ENCODE results near the gene PLAGL2. TPM values are rescaled to one million over a fixed set of nuclear protein-coding genes. Genes with fewer than 3 reads are reported as not detected.

The PLAGL2 gene
- total RNA-seq, 1 experiment from 2014 or later, result 3.3 TPM

DNA sequence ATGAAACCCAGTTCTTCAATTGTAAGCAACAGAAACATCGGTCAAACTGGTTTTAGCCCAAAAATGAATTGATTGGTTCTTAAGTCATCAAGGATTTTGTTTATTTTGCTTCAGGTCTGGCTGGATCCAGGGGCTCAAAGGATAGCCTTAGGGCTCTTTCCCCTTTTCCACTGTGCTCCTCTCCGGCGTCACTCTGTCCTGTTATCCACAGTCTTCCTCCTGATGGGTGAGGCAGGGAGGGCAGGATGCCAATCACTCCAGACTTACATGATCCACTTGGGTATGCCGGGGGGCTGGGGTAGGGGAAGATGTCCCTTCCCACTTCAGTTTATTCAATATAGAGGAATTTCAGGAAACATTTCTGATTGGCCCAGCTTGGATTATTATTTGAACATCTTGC lies 40.0 kb downstream of the PLAGL2 start:
- no peak overlapping the region for H3K4me3 ChIP-seq
- H3K9me3 ChIP-seq (replicated peaks), result no peaks in the 10 kb centered on the region
- H3K36me3 ChIP-seq, result peaks cover 33% of the 10 kb centered on the region
- no peak overlapping the region for H3K27ac ChIP-seq
- DNase-seq (ENCODE audit: low read depth in 1 of 2, low spot score in 2 of 2), result no peak
- no peaks in the 10 kb centered on the region for H3K27me3 ChIP-seq (replicated peaks)
- H3K4me1 ChIP-seq (replicated peaks), result no peaks in the 10 kb centered on the region

DNA sequence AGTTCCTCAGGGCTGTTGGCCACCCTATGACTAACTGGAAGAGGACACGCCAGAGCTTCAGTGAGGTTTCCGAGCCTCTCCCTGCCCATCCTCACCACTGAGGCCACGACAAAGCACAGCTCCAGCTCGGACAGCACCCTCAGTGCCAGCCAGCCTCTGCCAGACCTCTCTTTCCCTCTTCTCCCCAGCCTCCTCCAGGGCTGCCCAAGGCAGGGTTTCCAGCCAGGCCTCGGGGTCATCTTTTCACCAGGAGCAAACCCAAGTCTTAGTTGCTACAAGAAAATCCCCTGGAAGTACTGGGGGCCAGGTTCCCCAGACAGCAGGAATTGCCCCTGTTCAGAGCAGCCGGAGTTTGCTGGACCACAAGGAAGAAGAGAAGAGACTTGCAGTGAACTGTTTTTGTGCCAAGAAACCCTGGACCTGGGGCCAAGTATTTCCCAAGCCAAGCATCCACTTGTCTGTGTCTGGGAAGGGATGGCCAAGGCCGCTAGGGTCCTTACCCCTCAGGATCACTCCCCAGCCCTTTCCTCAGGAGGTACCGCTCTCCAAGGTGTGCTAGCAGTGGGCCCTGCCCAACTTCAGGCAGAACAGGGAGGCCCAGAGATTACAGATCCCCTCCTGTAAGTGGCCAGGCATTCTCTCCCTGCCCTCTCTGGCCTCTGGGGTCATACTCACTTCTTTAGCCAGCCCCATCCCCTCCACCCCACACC lies 41.6 kb downstream of the PLAGL2 start:
- H3K27me3 ChIP-seq (replicated peaks), result no peaks in the 10 kb centered on the region
- H3K4me1 ChIP-seq (replicated peaks), result no peaks in the 10 kb centered on the region
- no peak overlapping the region for H3K4me3 ChIP-seq
- DNase-seq (ENCODE audit: low read depth in 1 of 2, low spot score in 2 of 2), result no peak
- H3K36me3 ChIP-seq, result peaks cover 49% of the 10 kb centered on the region
- H3K9me3 ChIP-seq (replicated peaks), result no peaks in the 10 kb centered on the region
- no peak overlapping the region for H3K27ac ChIP-seq

GRCh38 chr20:32164984-32165735 lies 42.4 kb downstream of the PLAGL2 start:
- H3K27me3 ChIP-seq (replicated peaks), result no peaks in the 10 kb centered on the region
- no peak for DNase-seq (ENCODE audit: low read depth in 1 of 2, low spot score in 2 of 2)

DNA sequence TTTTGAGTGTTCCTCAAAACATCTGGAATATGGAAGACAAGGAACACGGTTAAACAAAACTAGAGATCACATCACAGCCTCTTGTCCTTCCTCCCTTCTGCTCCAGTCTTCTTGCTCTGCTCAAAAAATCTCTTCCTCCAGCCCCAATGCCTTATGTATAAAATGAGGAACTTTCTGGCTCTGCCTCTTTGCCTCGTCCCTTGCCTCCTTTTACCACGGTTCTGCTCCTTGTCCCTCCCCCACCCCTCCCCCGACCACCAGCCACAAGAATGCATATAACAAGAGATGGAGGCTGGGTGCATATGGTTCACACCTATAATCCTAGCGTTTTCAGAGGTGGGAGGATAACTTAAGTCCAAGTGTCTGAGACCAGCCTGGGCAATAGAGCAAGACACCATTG lies 43.6 kb downstream of the PLAGL2 start:
- H3K36me3 ChIP-seq, result peaks cover 67% of the 10 kb centered on the region
- H3K27me3 ChIP-seq (replicated peaks), result no peaks in the 10 kb centered on the region
- H3K4me3 ChIP-seq, result no peak overlapping the region

More at GRCh38 chr20:32164984-32165735, 42.4 kb downstream of the PLAGL2 start:
- H3K9me3 ChIP-seq (replicated peaks), result no peaks in the 10 kb centered on the region
- H3K4me3 ChIP-seq, result no peak overlapping the region
- H3K36me3 ChIP-seq, result peaks cover 55% of the 10 kb centered on the region
- H3K27ac ChIP-seq, result no peak overlapping the region
- H3K4me1 ChIP-seq (replicated peaks), result no peaks in the 10 kb centered on the region

DNA sequence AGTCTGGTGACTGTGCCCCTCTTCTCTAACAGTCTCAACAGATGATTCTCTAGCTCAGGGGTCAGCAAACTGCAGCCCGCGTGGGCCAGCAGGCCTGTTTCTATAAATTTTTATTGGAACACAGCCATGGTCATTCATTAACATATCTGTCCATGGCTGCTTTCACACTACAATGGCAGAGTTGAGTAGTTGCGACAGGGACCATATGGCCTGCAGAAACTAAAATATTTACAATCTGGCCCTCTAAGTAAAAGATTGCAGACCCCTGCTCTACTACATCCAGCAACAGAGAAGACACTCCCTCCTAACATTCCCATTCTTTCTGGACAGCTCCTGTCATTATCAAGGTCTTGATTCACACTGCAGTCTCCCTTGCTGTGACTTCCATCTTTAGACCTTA lies 45.2 kb downstream of the PLAGL2 start:
- no peak overlapping the region for H3K27ac ChIP-seq
- H3K36me3 ChIP-seq, result peaks cover 82% of the 10 kb centered on the region
- H3K9me3 ChIP-seq (replicated peaks), result no peaks in the 10 kb centered on the region
- no peaks in the 10 kb centered on the region for H3K4me1 ChIP-seq (replicated peaks)
- no peak overlapping the region for H3K4me3 ChIP-seq
- DNase-seq (ENCODE audit: low read depth in 1 of 2, low spot score in 2 of 2), result no peak
- H3K27me3 ChIP-seq (replicated peaks), result no peaks in the 10 kb centered on the region

More for the DNA sequence above, 43.6 kb downstream of the PLAGL2 start:
- Histone ChIP-seq H3K4me1 (replicated peaks) (no peaks in the 10 kb centered on the region), H3K9me3 (replicated peaks) (no peaks in the 10 kb centered on the region), H3K27ac (no peak overlapping the region)
- DNase-seq (ENCODE audit: low read depth in 1 of 2, low spot score in 2 of 2), result no peak

DNA sequence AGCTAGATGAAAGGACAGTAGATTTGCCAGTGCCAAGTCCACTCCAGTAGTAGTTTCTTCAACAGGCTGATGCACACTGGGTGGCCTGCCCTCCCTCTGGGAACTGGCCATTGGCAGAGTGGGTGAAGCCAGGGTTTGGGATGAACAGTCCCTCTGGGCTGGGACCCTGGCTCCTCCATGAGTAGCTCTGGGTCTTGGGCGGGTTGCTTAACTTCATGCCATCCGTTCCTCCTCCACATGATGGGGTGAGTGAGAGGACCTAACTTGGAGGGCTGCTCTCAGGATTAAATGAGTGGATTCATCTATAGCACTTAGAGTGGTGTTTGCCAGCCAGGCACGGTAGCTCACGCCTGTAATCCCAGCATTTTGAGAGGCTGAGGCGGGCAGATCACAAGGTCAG lies 47.2 kb downstream of the PLAGL2 start:
- Histone ChIP-seq H3K9me3 (replicated peaks) (no peaks in the 10 kb centered on the region), H3K4me3 (no peak overlapping the region), H3K36me3 (peaks cover 79% of the 10 kb centered on the region), H3K27me3 (replicated peaks) (no peaks in the 10 kb centered on the region), H3K4me1 (replicated peaks) (peaks cover 4% of the 10 kb centered on the region), H3K27ac (no peak overlapping the region)
- no peak for DNase-seq (ENCODE audit: low read depth in 1 of 2, low spot score in 2 of 2)

- Histone ChIP-seq H3K9me3 (replicated peaks) (no peaks in the 10 kb centered on the region), H3K27me3 (replicated peaks) (no peaks in the 10 kb centered on the region), H3K36me3 (peaks cover 77% of the 10 kb centered on the region), H3K4me3 (no peak overlapping the region), H3K27ac (no peak overlapping the region), H3K4me1 (replicated peaks) (peaks cover 10% of the 10 kb centered on the region)
- DNase-seq (ENCODE audit: low read depth in 1 of 2, low spot score in 2 of 2), result no peak
Observed at GRCh38 chr20:32159766-32160221, 47.7 kb downstream of the PLAGL2 start.

DNA sequence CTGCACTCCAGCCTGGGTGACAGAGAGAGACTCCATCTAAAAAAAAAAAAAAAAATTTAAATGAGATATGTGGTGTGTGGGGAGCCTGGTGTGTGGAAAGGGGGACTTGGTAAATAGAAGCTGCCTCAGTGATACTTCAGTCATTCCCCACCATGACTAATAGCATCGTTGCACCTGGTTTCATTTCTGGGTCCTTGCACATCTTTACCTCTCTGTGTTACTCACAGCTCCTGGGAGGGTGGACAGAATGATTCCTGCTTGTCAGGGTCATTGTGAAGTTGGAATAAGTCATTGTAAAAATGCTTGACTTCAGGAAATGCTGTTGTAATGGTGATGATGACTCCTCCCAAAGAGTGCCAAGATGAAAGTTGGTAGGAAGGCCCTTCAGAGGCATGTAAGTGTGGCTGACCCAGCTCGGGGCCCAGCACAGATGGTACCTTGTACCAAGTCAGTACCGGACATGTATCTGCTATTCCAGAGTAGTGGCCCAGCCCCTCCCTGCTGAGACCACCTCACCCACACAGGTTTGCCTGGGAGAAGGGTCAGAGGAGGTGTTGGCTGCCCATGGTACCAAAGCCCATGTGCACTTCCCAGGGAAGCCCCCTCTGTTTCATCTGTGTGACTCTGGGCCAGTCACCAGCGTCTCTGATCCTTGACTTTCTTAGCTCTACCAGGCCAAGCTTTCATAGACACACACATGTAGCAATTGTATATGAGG lies 48.4 kb downstream of the PLAGL2 start:
- Histone ChIP-seq H3K36me3 (peaks cover 75% of the 10 kb centered on the region), H3K9me3 (replicated peaks) (no peaks in the 10 kb centered on the region), H3K27me3 (replicated peaks) (no peaks in the 10 kb centered on the region), H3K27ac (no peak overlapping the region), H3K4me3 (no peak overlapping the region), H3K4me1 (replicated peaks) (peaks cover 13% of the 10 kb centered on the region)
- DNase-seq (ENCODE audit: low read depth in 1 of 2, low spot score in 2 of 2), result no peak

- H3K4me3 ChIP-seq, result no peak overlapping the region
- DNase-seq (ENCODE audit: low read depth in 1 of 2, low spot score in 2 of 2), result no peak
- peaks cover 78% of the 10 kb centered on the region for H3K36me3 ChIP-seq
- no peaks in the 10 kb centered on the region for H3K9me3 ChIP-seq (replicated peaks)
- no peak overlapping the region for H3K27ac ChIP-seq
- H3K27me3 ChIP-seq (replicated peaks), result no peaks in the 10 kb centered on the region
- H3K4me1 ChIP-seq (replicated peaks), result peaks cover 13% of the 10 kb centered on the region
Observed at GRCh38 chr20:32158351-32158750, 49.2 kb downstream of the PLAGL2 start.

- Histone ChIP-seq H3K27me3 (replicated peaks) (no peaks in the 10 kb centered on the region), H3K9me3 (replicated peaks) (no peaks in the 10 kb centered on the region), H3K4me1 (replicated peaks) (peaks cover 13% of the 10 kb centered on the region), H3K36me3 (peaks cover 81% of the 10 kb centered on the region), H3K27ac (no peak overlapping the region), H3K4me3 (no peak overlapping the region)
- no peak for DNase-seq (ENCODE audit: low read depth in 1 of 2, low spot score in 2 of 2)
Observed at GRCh38 chr20:32157611-32158010, 49.9 kb downstream of the PLAGL2 start.

DNA sequence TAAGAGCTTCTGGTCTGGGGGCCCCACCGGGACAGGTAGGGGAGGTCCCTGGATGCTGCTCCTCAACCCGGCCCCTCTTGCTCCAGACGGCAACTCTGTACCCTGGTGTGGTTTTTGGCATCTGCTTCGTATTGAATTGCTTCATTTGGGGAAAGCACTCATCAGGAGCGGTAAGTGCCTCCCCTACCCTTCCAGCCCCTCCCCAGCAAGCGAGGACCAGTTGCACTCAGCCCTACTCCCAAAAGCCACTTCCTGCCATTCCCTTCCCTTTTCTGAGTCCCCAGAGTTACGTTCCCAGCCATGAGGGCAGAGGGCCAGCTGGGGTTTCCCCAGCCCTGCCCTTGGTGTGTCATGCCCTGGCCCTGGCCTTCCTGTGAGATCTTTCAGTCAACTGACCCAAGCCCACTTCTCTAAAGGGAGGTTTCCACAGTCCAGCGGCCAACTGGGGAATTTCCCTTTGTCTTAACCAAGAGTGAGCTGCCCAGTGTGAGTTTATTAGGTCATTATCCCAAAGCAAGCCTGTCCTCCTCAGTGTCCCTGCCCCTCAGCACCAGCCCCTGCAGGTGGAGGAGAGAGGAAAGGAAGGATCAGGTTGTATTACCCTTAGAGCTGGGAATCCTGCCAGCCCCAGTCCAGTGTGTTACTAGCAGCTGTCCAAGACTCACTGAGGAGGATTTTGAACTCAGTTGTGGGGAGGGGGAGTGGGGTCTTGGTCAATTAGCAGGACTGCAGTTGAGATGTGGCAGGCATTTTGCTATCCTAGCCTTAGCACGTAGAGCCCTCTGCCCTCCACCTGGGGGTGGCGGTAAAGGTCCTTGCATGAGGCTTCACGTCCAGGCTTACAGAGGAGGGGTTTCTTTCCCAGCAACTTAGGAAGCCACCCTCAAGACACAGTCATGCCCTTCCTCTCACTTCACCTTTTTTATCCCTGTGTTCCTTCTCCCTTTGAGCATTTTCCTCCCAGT lies 52.2 kb downstream of the PLAGL2 start:
- Histone ChIP-seq H3K9me3 (replicated peaks) (no peaks in the 10 kb centered on the region), H3K4me3 (no peak overlapping the region), H3K36me3 (peaks cover 77% of the 10 kb centered on the region), H3K4me1 (replicated peaks) (peaks cover 13% of the 10 kb centered on the region), H3K27ac (peak overlapping the region; percentile 39), H3K27me3 (replicated peaks) (no peaks in the 10 kb centered on the region)
- DNase-seq (ENCODE audit: low read depth in 1 of 2, low spot score in 2 of 2), result peak; percentile 80 to 85

DNA sequence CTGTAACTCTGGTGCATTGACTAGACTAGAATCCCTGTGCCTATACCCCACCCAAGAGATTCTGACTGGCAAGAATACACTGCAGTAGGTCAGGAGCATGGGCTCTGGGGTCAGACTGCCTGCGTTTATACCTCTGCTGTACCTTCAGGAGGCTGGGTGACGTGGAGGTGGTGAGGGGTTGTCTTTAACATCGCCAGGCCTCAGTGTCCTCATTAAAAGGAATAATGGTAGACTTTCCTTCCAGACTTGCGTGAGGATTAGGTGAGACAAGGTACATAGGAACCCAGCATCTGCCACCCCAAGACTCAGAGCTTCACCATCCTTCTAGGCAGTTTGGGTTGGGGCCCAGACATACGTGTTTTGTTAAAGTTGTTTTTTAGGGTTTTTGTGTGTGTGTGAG lies 53.8 kb downstream of the PLAGL2 start:
- Histone ChIP-seq H3K4me3 (no peak overlapping the region), H3K4me1 (replicated peaks) (peaks cover 17% of the 10 kb centered on the region), H3K36me3 (peaks cover 76% of the 10 kb centered on the region), H3K9me3 (replicated peaks) (no peaks in the 10 kb centered on the region), H3K27ac (no peak overlapping the region), H3K27me3 (replicated peaks) (no peaks in the 10 kb centered on the region)
- no peak for DNase-seq (ENCODE audit: low read depth in 1 of 2, low spot score in 2 of 2)

GRCh38 chr20:32153156-32153665 lies 54.3 kb downstream of the PLAGL2 start:
- peaks cover 71% of the 10 kb centered on the region for H3K36me3 ChIP-seq
- no peak overlapping the region for H3K27ac ChIP-seq
- H3K4me3 ChIP-seq, result no peak overlapping the region
- H3K9me3 ChIP-seq (replicated peaks), result no peaks in the 10 kb centered on the region
- no peaks in the 10 kb centered on the region for H3K27me3 ChIP-seq (replicated peaks)
- peaks cover 17% of the 10 kb centered on the region for H3K4me1 ChIP-seq (replicated peaks)
- no peak for DNase-seq (ENCODE audit: low read depth in 1 of 2, low spot score in 2 of 2)

Data from SJSA1 (cell line).